Mesenchymal stem cell (in vitro differentiated cells and primary cell): ENCODE measurements around the gene GJD2.

Experiments
- DNase-seq: peaks from one replicate; pipeline ENCODE4 v3.0.0-alpha.2; 2013
- H2AFZ ChIP-seq: one replicate; pipeline ENCODE4 v1.6.1; 2013; ENCODE audit warnings: low read depth, mild to moderate bottlenecking, control low read depth, inconsistent platforms, low read length, moderate library complexity
- H2AK5ac ChIP-seq: 2 replicates; pipeline ENCODE4 v1.6.1; 2013; ENCODE audit warnings: low read length, moderate library complexity, mild to moderate bottlenecking, inconsistent platforms; ENCODE audit not compliant: severe bottlenecking
- H2BK120ac ChIP-seq: one replicate; pipeline ENCODE4 v1.6.1; 2013; ENCODE audit warnings: low read depth, mild to moderate bottlenecking, inconsistent platforms, low read length, moderate library complexity
- H2BK12ac ChIP-seq, 2 experiments: one replicate each; pipeline ENCODE4 v1.6.1; 2013; ENCODE audit warnings: inconsistent platforms in 2 of 2, low read length in 2 of 2, mild to moderate bottlenecking in 2 of 2, moderate library complexity in 2 of 2, control low read depth in 1 of 2
- H2BK15ac ChIP-seq: one replicate; pipeline ENCODE4 v1.6.1; 2013; ENCODE audit warnings: mild to moderate bottlenecking, low read depth, inconsistent platforms; ENCODE audit not compliant: poor library complexity, severe bottlenecking
- H2BK5ac ChIP-seq: 2 replicates; pipeline ENCODE4 v1.6.1; 2013; ENCODE audit warnings: low read depth, mild to moderate bottlenecking, low read length, control low read depth, inconsistent platforms; ENCODE audit not compliant: poor library complexity, severe bottlenecking
- H3K14ac ChIP-seq, 2 experiments: one replicate each; pipeline ENCODE4 v1.6.1; 2013; ENCODE audit warnings: inconsistent platforms in 2 of 2, low read length in 2 of 2, control low read depth in 1 of 2, mild to moderate bottlenecking in 1 of 2, moderate library complexity in 1 of 2
- H3K18ac ChIP-seq, 2 experiments: one replicate each; pipeline ENCODE4 v1.6.1; 2013; ENCODE audit warnings: inconsistent platforms in 2 of 2, low read length in 2 of 2, control low read depth in 1 of 2, low read depth in 1 of 2, mild to moderate bottlenecking in 1 of 2
- H3K23ac ChIP-seq, 2 experiments: one replicate each; pipeline ENCODE4 v1.6.1; 2013; ENCODE audit warnings: inconsistent platforms in 2 of 2, low read length in 2 of 2, mild to moderate bottlenecking in 2 of 2, moderate library complexity in 2 of 2, control low read depth in 1 of 2
- H3K27ac ChIP-seq: 2 replicates; pipeline ENCODE4 v1.5.1; 2013; ENCODE audit warnings: mild to moderate bottlenecking, moderate library complexity, low read length, control low read depth, inconsistent platforms; ENCODE audit not compliant: poor library complexity, severe bottlenecking
- H3K27me3 ChIP-seq, 2 experiments: 2 replicates each; pipeline versions ENCODE4 v1.6.1 to v1.7.0; 2013; ENCODE audit warnings: low read length in 2 of 2, mild to moderate bottlenecking in 2 of 2, moderate library complexity in 2 of 2, control low read depth in 1 of 2, inconsistent platforms in 1 of 2; ENCODE audit not compliant: control insufficient read depth in 1 of 2, insufficient read depth in 1 of 2
- H3K36me3 ChIP-seq, 2 experiments: 2 replicates each; pipeline versions ENCODE4 v1.6.1 to v1.7.0; 2013; ENCODE audit warnings: low read length in 2 of 2, control low read depth in 1 of 2, inconsistent platforms in 1 of 2, low read depth in 1 of 2, mild to moderate bottlenecking in 1 of 2; ENCODE audit not compliant: insufficient read depth in 2 of 2, control insufficient read depth in 1 of 2
- H3K4ac ChIP-seq, 2 experiments: one replicate each; pipeline ENCODE4 v1.6.1; 2013; ENCODE audit warnings: inconsistent platforms in 2 of 2, low read length in 2 of 2, mild to moderate bottlenecking in 2 of 2, moderate library complexity in 2 of 2, control low read depth in 1 of 2, low read depth in 1 of 2
- H3K4me1 ChIP-seq: 2 replicates; pipeline ENCODE4 v1.6.1; 2013; ENCODE audit warnings: low read depth, low read length, control low read depth; ENCODE audit not compliant: control insufficient read depth, insufficient read depth
- H3K4me2 ChIP-seq: 2 replicates; pipeline ENCODE4 v1.6.1; 2013; ENCODE audit warnings: low read length, mild to moderate bottlenecking, inconsistent platforms; ENCODE audit not compliant: poor library complexity, severe bottlenecking
- H3K4me3 ChIP-seq, 2 experiments: 2 replicates each; pipeline versions ENCODE4 v1.5.1 to v1.7.0; 2013; ENCODE audit warnings: low read length in 2 of 2, mild to moderate bottlenecking in 2 of 2, control low read depth in 1 of 2, low read depth in 1 of 2; ENCODE audit not compliant: insufficient read depth in 1 of 2
- H3K79me1 ChIP-seq: replicated peaks from 2 replicates; pipeline ENCODE4 v1.6.1; 2013; ENCODE audit warnings: mild to moderate bottlenecking, control low read depth, low read length, inconsistent platforms; ENCODE audit not compliant: poor library complexity, severe bottlenecking
- H3K9ac ChIP-seq: 2 replicates; pipeline ENCODE4 v1.7.0; 2013; ENCODE audit warnings: mild to moderate bottlenecking, low read length, moderate library complexity
- H3K9me3 ChIP-seq: 2 replicates; pipeline ENCODE4 v1.7.0; 2013; ENCODE audit warnings: mild to moderate bottlenecking, low read length; ENCODE audit not compliant: control insufficient read depth
- H4K8ac ChIP-seq: one replicate; pipeline ENCODE4 v1.6.1; 2013; ENCODE audit warnings: inconsistent platforms, mild to moderate bottlenecking, low read length, moderate library complexity
- H4K91ac ChIP-seq: one replicate; pipeline ENCODE4 v1.6.1; 2013; ENCODE audit warnings: mild to moderate bottlenecking, low read length, inconsistent platforms
- WGBS: methylation state at CpG from one replicate; pipeline ENCODE4 v1.1.7; 2013; ENCODE audit warnings: mixed read lengths; 5-methylcytosine and 5-hydroxymethylcytosine counted together

The GJD2 gene

DNA sequence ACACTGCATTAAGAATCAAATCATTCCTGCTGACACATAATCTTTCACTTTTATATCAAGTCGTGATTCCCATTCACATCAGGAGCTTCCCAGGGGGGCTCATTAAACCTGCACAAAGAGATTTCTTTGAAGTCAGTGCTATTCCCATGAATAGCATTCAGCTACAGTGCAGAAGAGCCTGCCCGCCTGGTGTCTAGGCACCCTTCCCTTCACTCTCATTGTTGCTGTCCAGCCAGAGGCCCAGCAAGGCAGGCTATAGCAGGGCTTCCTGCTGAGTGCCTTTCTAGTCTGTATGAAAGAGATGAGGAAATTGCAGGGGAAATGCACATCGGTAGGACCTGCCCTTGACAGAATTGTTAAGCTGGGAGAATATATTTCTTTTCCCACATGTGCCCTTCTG lies 4.5 kb upstream of the GJD2 start:
- no peak overlapping the region for H3K9ac ChIP-seq
- no peaks in the 10 kb centered on the region for H3K9me3 ChIP-seq
- H3K27ac ChIP-seq, result no peak overlapping the region
- no peak overlapping the region for H2BK12ac ChIP-seq
- peaks cover 7% of the 10 kb centered on the region for H3K4me1 ChIP-seq
- H3K36me3 ChIP-seq, result no peaks in the 10 kb centered on the region
- no peak overlapping the region for H2BK120ac ChIP-seq
- H3K18ac ChIP-seq, result no peak overlapping the region
- no peak overlapping the region for H3K4me2 ChIP-seq
- no peak overlapping the region for H3K4me3 ChIP-seq
- no peak overlapping the region for H2BK5ac ChIP-seq
- no peak overlapping the region for H4K8ac ChIP-seq
- no peaks in the 10 kb centered on the region for H3K79me1 ChIP-seq
- no peak overlapping the region for H2AFZ ChIP-seq
- no peak overlapping the region for H3K14ac ChIP-seq
- WGBS, result 41% methylated on average over 3 of the region's 3 CpGs
- no peak overlapping the region for H3K4ac ChIP-seq
- no peak overlapping the region for H3K23ac ChIP-seq
- DNase-seq, result no peak
- H4K91ac ChIP-seq, result no peak overlapping the region
- H2AK5ac ChIP-seq, result no peak overlapping the region
- H2BK15ac ChIP-seq, result no peak overlapping the region
- H3K27me3 ChIP-seq, result peaks cover 43 to 64% of the 10 kb centered on the region in 2 experiments

DNA sequence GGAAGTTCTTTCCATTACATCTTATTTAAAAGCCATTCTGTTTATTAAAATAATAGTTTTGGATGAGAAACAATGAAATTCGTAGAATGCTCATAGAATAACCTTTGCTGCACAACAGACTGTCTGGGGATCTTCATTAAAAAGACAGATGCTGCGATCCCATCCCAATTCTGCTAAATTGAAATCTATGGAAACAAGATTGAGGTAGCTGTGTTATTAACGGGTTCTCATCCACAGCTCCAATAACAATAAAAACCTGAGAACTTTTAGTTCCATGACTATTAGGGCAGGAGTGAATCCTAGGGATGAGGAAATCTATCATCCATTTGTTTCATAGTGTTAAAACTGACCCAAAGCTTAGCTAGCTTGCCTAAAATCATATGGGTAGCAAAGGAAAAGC lies 2.5 kb upstream of the GJD2 start:
- no peak overlapping the region for H4K8ac ChIP-seq
- H3K4me3 ChIP-seq, result no peak overlapping the region
- no peak overlapping the region for H2AK5ac ChIP-seq
- no peak overlapping the region for H2BK12ac ChIP-seq
- no peak overlapping the region for H4K91ac ChIP-seq
- H3K9me3 ChIP-seq, result peaks cover 2% of the 10 kb centered on the region
- H2BK120ac ChIP-seq, result no peak overlapping the region
- no peak overlapping the region for H2AFZ ChIP-seq
- no peaks in the 10 kb centered on the region for H3K79me1 ChIP-seq
- H3K18ac ChIP-seq, result no peak overlapping the region
- no peak overlapping the region for H2BK15ac ChIP-seq
- no peaks in the 10 kb centered on the region for H3K36me3 ChIP-seq
- H3K9ac ChIP-seq, result no peak overlapping the region
- H3K27me3 ChIP-seq, result peaks cover 62 to 85% of the 10 kb centered on the region in 2 experiments
- no peak overlapping the region for H2BK5ac ChIP-seq
- no peak overlapping the region for H3K4ac ChIP-seq
- H3K14ac ChIP-seq, result no peak overlapping the region
- H3K23ac ChIP-seq, result no peak overlapping the region
- no peak for DNase-seq
- 75% methylated on average over 1 of the region's 3 CpGs for WGBS
- no peak overlapping the region for H3K4me2 ChIP-seq
- no peak overlapping the region for H3K27ac ChIP-seq
- peaks cover 10% of the 10 kb centered on the region for H3K4me1 ChIP-seq

DNA sequence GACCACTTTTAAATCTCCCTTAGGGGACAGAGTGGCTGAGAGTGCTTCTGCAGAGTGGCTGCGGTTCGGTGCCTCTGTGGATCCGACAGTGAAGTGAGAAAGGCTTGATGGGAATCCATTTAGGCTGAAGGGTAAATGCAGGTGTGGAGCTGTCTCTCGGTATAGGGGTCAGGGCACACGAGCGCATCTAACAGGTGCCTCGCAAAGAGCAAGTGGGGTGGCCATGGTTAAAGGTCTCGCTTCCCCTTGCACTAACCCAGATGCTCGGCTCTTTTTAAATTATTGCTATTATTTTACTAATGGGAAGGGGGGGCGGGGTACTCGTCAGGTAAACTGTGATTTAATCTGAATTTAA lies 598 bp upstream of the GJD2 start:
- H3K27me3 ChIP-seq, result peaks cover 65 to 83% of the 10 kb centered on the region in 2 experiments
- H3K4ac ChIP-seq, result no peak overlapping the region
- H2BK15ac ChIP-seq, result no peak overlapping the region
- H3K4me2 ChIP-seq, result no peak overlapping the region
- H2AK5ac ChIP-seq, result no peak overlapping the region
- H3K9ac ChIP-seq, result no peak overlapping the region
- H4K91ac ChIP-seq, result no peak overlapping the region
- no peak overlapping the region for H3K4me3 ChIP-seq
- no peak overlapping the region for H3K27ac ChIP-seq
- no peaks in the 10 kb centered on the region for H3K36me3 ChIP-seq
- no peak overlapping the region for H2BK120ac ChIP-seq
- no peak overlapping the region for H3K18ac ChIP-seq
- DNase-seq, result no peak
- H3K14ac ChIP-seq, result no peak overlapping the region
- no peak overlapping the region for H2AFZ ChIP-seq
- peaks cover 10% of the 10 kb centered on the region for H3K4me1 ChIP-seq
- H2BK12ac ChIP-seq, result no peak overlapping the region
- H4K8ac ChIP-seq, result no peak overlapping the region
- WGBS, result 7% methylated on average over 9 of the region's 11 CpGs
- H3K9me3 ChIP-seq, result peaks cover 2% of the 10 kb centered on the region
- no peak overlapping the region for H3K23ac ChIP-seq
- H2BK5ac ChIP-seq, result no peak overlapping the region
- H3K79me1 ChIP-seq, result no peaks in the 10 kb centered on the region

DNA sequence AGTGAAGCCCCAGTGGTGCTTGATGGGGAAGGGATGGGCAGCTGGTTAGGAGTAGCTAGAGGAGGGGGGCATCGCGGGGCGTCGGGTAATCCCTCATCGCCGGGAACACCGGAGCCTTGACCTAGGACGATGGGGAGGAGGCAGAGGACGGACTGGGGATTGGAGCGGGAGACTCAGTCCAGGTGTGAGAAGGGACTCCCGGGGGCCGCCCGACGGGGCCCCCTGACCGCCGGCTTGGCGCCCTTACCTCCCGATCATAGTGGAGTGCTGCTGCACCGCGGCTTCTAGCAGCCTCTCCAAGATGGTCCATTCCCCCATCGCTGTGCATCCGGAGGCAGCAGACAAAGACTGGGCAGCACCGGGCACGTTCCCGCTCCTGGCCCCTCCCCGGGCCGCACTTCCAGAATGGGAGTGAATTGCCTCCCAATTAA lies 612 bp downstream of the GJD2 start:
- Histone ChIP-seq H3K27ac (no peak overlapping the region), H2BK15ac (no peak overlapping the region), H3K18ac (no peak overlapping the region), H2BK120ac (no peak overlapping the region), H4K8ac (no peak overlapping the region), H3K14ac (no peak overlapping the region), H3K27me3 (peaks cover 57 to 71% of the 10 kb centered on the region in 2 experiments), H2AFZ (no peak overlapping the region), H3K9me3 (peaks cover 2% of the 10 kb centered on the region), H2AK5ac (no peak overlapping the region), H3K4ac (no peak overlapping the region), H3K9ac (no peak overlapping the region), H2BK5ac (no peak overlapping the region), H3K4me3 (no peak overlapping the region), H3K23ac (no peak overlapping the region), H3K4me1 (peaks cover 10% of the 10 kb centered on the region), H3K36me3 (no peaks in the 10 kb centered on the region), H2BK12ac (no peak overlapping the region), H4K91ac (no peak overlapping the region), H3K4me2 (no peak overlapping the region), H3K79me1 (no peaks in the 10 kb centered on the region)
- 15% methylated on average over 25 of the region's 27 CpGs for WGBS
- no peak for DNase-seq
